Left lung (tissue), 10 donors: ENCODE measurements around the gene SHC4. TPM values are rescaled to one million over a fixed set of nuclear protein-coding genes. Genes with fewer than 3 reads are reported as not detected.

Experiments used
- ATAC-seq: fragments of 200-7000 bp; cut with Tn5 transposase; one replicate; pipeline ENCODE4 v1.9.1; 2020; ENCODE audit warnings: moderate library complexity
- DNase-seq, 4 donors: peaks; one replicate each; pipeline ENCODE4 v3.0.0-alpha.2; 2013 to 2020
- H3K27ac ChIP-seq, 2 donors: fragments of 200-600 bp; sonication (generic) in 1 of 2; one replicate each; pipeline versions ENCODE4 v1.5.0 to v1.8.0; 2020 to 2021
- H3K27me3 ChIP-seq, 2 donors: fragments of 200-600 bp; sonication (generic) in 1 of 2; one replicate each; pipeline versions ENCODE4 v1.5.0 to v1.8.0; 2020 to 2021
- H3K36me3 ChIP-seq, 2 donors: fragments of 200-600 bp; sonication (generic) in 1 of 2; one replicate each; pipeline versions ENCODE4 v1.5.0 to v1.8.0; 2020 to 2021
- H3K4me1 ChIP-seq, 2 donors: fragments of 200-600 bp; one replicate each; pipeline ENCODE4 v1.8.0; 2021
- H3K4me3 ChIP-seq, 2 donors: fragments of 200-600 bp; sonication (generic) in 1 of 2; one replicate each; pipeline versions ENCODE4 v1.5.0 to v1.8.0; 2020 to 2021; ENCODE audit warnings: mild to moderate bottlenecking in 1 of 2
- H3K9me3 ChIP-seq, 2 donors: fragments of 200-600 bp; sonication (generic) in 1 of 2; one replicate each; pipeline versions ENCODE4 v1.5.0 to v1.8.0; 2020 to 2021
- intact Hi-C, 2 donors: fragments of 100-400 bp; cut with DNase I; formaldehyde crosslinking; loops; one replicate each; pipeline versions ENCODE4 v1.11.2 to v1.14.2; 2022
- polyA plus RNA-seq, 6 donors: library from polyadenylated mRNA; unstranded; fragments of 120-200 nt; gene quantifications; one replicate each; pipeline ENCODE4 v1.2.1, GENCODE V29; 2013; ENCODE audit not compliant: insufficient read length in 6 of 6
- total RNA-seq, 2 donors: library from RNA; stranded (reverse); fragmentation: NEBNext Ultra II Directional; extraction: Animal tissue kit (Norgen Biotek cat#: 25700); gene quantifications; one replicate each; pipeline ENCODE4 v1.2.1, GENCODE V29; 2021
- TF ChIP-seq, protein P1 (sequence below), 2 donors: fragments of 200-600 bp; sonication (generic) in 1 of 2; IDR thresholded peaks; one replicate each; pipeline versions ENCODE4 v1.5.0 to v1.8.0; 2021; ENCODE audit warnings: antibody characterized with exemption in 2 of 2
- donor health status: DM: no; HTN: yes; CAD: no.
- donor health status: DM: no; HTN: no; CAD: no.

The SHC4 gene
- total and polyA plus RNA-seq, 8 donors = 0.44 to 1.4 (median 0.98) TPM

DNA sequence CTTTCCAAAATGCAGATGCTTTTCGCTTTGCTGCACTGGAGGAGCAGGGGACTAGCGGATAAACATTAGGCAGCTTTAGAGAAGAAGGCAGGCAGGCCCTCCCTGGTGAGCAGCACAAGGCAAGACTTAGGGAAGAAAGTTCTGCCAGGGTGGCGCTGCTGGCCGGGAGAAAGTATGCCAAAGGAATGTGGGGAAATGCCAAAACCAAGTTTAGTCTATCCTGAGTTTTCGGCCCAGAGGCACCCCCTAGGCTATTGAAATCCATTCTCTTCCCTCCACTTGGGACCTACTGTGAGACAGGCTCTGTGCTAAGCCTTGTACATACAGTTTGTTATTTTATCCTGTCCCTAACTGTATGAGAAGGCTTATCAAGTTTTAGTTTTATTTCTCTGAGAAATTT, 9.2 kb downstream of the SHC4 start:
- ATAC-seq (no peak), DNase-seq (no peak)
- TF ChIP-seq, protein P1, sequence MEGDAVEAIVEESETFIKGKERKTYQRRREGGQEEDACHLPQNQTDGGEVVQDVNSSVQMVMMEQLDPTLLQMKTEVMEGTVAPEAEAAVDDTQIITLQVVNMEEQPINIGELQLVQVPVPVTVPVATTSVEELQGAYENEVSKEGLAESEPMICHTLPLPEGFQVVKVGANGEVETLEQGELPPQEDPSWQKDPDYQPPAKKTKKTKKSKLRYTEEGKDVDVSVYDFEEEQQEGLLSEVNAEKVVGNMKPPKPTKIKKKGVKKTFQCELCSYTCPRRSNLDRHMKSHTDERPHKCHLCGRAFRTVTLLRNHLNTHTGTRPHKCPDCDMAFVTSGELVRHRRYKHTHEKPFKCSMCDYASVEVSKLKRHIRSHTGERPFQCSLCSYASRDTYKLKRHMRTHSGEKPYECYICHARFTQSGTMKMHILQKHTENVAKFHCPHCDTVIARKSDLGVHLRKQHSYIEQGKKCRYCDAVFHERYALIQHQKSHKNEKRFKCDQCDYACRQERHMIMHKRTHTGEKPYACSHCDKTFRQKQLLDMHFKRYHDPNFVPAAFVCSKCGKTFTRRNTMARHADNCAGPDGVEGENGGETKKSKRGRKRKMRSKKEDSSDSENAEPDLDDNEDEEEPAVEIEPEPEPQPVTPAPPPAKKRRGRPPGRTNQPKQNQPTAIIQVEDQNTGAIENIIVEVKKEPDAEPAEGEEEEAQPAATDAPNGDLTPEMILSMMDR (IDR thresholded peaks at IDR 0.05) = no peak
- no peaks in the 10 kb centered on the region for H3K9me3 ChIP-seq
- no peaks in the 10 kb centered on the region for H3K4me1 ChIP-seq
- no peak overlapping the region for H3K27ac ChIP-seq
- H3K4me3 ChIP-seq = no peak overlapping the region
- H3K36me3 ChIP-seq = no peaks in the 10 kb centered on the region
- intact Hi-C loops = no loop called here
- no peaks in the 10 kb centered on the region for H3K27me3 ChIP-seq

DNA sequence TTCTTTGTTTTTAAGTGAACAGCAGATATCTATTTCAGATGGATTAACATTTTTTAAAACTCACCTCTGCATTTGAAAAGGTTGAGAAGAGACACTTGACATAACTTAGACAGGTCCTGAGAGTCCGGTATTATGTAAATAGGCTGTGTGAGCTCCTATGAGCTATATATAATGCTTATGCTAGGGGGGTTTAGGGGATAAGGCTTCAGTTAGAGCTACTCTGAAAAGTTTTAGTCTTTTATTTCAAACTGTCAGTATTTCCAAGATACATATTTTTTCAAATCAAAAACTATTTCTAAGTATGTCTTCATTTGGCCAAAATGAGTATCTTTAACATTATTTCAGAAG, 16.9 kb downstream of the SHC4 start:
- TF ChIP-seq, protein P1 (IDR thresholded peaks at IDR 0.05) = no peak
- Histone ChIP-seq H3K9me3 (no peaks in the 10 kb centered on the region), H3K36me3 (no peaks in the 10 kb centered on the region), H3K4me3 (no peak overlapping the region), H3K4me1 (peaks cover 0 to 2% of the 10 kb centered on the region in 2 donors), H3K27me3 (no peaks in the 10 kb centered on the region), H3K27ac (no peak overlapping the region)
- intact Hi-C loops = no loop called here
- DNase-seq (no peak), ATAC-seq (peak; percentile 30)

- Histone ChIP-seq H3K27me3 (no peaks in the 10 kb centered on the region), H3K4me1 (peaks cover 0 to 2% of the 10 kb centered on the region in 2 donors), H3K27ac (no peak overlapping the region), H3K36me3 (no peaks in the 10 kb centered on the region), H3K4me3 (no peak overlapping the region), H3K9me3 (no peaks in the 10 kb centered on the region)
- intact Hi-C loops = no loop called here
- TF ChIP-seq, protein P1 (IDR thresholded peaks at IDR 0.05) = no peak
- no peak for DNase-seq
- peak; percentile 63 for ATAC-seq
Observed at GRCh38 chr15:48946074-48946839, 17.5 kb downstream of the SHC4 start.

DNA sequence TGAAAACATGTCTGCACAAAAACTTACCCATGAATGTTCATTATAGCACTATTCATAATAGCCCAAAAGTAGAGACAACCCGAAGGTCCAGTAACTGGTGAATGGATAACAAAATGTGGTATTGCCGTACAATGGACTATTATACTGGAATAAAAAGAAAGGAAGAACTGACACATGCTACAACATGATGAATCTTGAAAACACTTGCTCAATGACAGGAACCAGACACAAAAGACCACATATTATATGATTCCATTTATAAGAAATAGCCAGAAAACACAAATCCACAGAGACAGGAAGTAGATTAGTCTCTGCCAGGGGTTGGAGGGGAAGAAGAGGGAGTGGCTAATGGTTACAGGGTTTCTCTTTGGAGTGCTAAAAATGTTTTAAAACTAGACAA, 18.3 kb downstream of the SHC4 start:
- Histone ChIP-seq H3K4me1 (peaks cover 0 to 2% of the 10 kb centered on the region in 2 donors), H3K27me3 (no peaks in the 10 kb centered on the region), H3K36me3 (no peaks in the 10 kb centered on the region), H3K4me3 (no peak overlapping the region), H3K9me3 (no peaks in the 10 kb centered on the region), H3K27ac (no peak overlapping the region)
- DNase-seq (no peak), ATAC-seq (no peak)
- TF ChIP-seq, protein P1 (IDR thresholded peaks at IDR 0.05) = no peak
- intact Hi-C loops = no loop called here

DNA sequence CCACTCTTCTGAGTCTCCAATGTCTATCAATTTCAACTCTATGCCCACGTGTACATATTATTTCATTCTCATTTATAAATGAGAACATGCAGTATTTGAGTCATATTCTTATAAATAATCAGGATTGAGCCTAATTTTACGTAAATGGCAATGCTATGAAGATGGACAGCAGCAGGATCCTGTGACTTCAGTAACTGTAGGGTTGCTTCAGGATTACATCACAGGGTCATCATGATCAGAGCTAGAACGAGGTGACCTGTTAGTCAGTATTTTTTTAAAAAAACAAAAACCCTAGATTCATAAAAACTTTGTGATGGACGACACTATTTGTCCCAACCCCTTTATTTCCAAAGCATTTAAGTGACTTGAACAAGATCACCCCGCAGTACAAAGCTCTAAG, 21.8 kb downstream of the SHC4 start:
- no peaks in the 10 kb centered on the region for H3K27me3 ChIP-seq
- DNase-seq (no peak), ATAC-seq (no peak)
- intact Hi-C loops = no loop called here
- no peaks in the 10 kb centered on the region for H3K9me3 ChIP-seq
- no peak overlapping the region for H3K27ac ChIP-seq
- TF ChIP-seq, protein P1 (IDR thresholded peaks at IDR 0.05) = no peak
- peaks cover 0 to 2% of the 10 kb centered on the region in 2 donors for H3K4me1 ChIP-seq
- no peaks in the 10 kb centered on the region for H3K36me3 ChIP-seq
- H3K4me3 ChIP-seq = no peak overlapping the region
